Measurements from ENCODE around the gene GCNT4.

GCNT4 gene

GRCh38 chr5:75017971-75018370 lies 34.4 kb downstream of the GCNT4 start:
- no peak for DNase-seq (ENCODE audit: low read depth)

GRCh38 chr5:75016896-75017295 lies 35.5 kb downstream of the GCNT4 start:
- DNase-seq (ENCODE audit: low read depth): no peak

GRCh38 chr5:75012748-75013147 lies 39.6 kb downstream of the GCNT4 start:
- no peak for DNase-seq (ENCODE audit: low read depth)

- no peak for DNase-seq (ENCODE audit: low read depth)
Measured at GRCh38 chr5:75010838-75011237, 41.5 kb downstream of the GCNT4 start.

GRCh38 chr5:75009556-75010345 lies 42.6 kb downstream of the GCNT4 start:
- DNase-seq (ENCODE audit: low read depth): no peak

- no peak for DNase-seq (ENCODE audit: low read depth)
Measured at GRCh38 chr5:75006865-75007822, 45.2 kb downstream of the GCNT4 start.

- no peak for DNase-seq (ENCODE audit: low read depth)
Measured at GRCh38 chr5:75005561-75005960, 46.8 kb downstream of the GCNT4 start.

Data from activated T-helper 1 cell treated with Interleukin-2 at 50 U/mL for 16 hours (primary cell).